ENCODE measurements around the gene CREB5.

The CREB5 gene

DNA sequence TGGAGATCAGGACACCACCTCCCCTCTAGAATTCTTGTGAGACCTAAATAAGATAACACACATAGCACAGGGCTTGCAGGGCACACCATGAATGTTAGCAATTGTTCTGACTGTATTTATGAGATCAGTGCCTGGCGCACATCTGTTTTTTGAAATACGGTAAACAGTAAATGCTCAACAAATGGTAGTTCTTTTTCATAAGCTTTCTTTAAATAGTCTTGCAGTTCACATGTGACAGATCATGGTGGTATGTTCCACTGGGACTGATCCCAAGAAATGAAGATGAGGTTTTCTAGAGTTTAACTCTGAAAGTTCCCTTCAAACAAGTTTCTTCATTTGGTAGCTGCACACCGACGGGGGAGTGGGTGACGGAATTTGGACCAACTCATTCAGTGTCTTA, 34.8 kb downstream of the CREB5 start:
- no peak overlapping the region for H3K4me3 ChIP-seq (ENCODE audit: low read length)
- H3K9me3 ChIP-seq (ENCODE audit: control insufficient read depth, low read length): no peaks in the 10 kb centered on the region
- H3K4me1 ChIP-seq (ENCODE audit: control insufficient read depth, insufficient read depth, low read length): no peaks in the 10 kb centered on the region
- H3K27me3 ChIP-seq (ENCODE audit: control insufficient read depth, insufficient read depth, low read length): no peaks in the 10 kb centered on the region
- H3K9ac ChIP-seq (ENCODE audit: low read length): no peak overlapping the region
- H3K36me3 ChIP-seq (ENCODE audit: control insufficient read depth, insufficient read depth, low read length): no peaks in the 10 kb centered on the region

DNA sequence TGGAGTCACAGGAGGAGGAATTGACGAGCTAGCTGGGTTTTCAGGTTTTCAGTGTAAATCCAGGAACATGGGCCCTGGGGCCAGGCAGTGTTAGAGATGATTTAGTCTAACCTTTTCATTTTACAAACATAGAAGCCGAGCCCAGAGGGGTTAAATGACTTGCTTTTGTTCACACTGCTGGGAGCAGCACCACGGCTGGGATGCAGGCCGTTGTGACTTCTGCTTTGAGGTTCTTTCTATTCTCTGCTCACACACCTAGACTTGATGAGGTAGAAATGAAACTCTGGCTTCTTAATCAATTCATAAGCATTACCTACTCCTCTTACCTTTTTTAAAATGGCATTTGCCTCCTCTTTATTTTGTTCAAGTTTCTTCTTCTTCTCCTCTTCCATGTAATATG, 36.4 kb downstream of the CREB5 start:
- Histone ChIP-seq H3K9me3 (ENCODE audit: control insufficient read depth, low read length) (no peaks in the 10 kb centered on the region), H3K27me3 (ENCODE audit: control insufficient read depth, insufficient read depth, low read length) (no peaks in the 10 kb centered on the region), H3K9ac (ENCODE audit: low read length) (no peak overlapping the region), H3K4me3 (ENCODE audit: low read length) (no peak overlapping the region), H3K36me3 (ENCODE audit: control insufficient read depth, insufficient read depth, low read length) (no peaks in the 10 kb centered on the region), H3K4me1 (ENCODE audit: control insufficient read depth, insufficient read depth, low read length) (no peaks in the 10 kb centered on the region)

DNA sequence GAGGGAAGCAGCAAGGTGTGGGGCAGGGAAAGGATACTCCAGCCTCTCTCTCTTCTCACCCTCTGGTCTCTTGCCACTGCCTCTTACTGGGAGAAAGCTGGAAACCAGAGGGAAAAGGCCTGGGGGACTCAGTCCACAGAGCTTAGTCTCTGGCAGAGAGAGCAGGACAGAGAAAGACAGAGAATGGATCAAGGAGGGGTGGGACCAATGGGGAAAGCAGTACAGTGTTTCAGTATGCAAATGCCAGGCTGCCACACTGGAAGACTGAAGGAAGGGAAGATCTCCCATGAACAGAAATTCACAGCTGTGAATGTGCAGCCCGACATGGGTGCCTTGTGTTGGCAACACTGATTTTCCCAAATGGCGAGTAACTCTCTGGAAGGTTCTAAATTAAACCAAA, 40.4 kb downstream of the CREB5 start:
- Histone ChIP-seq H3K9ac (ENCODE audit: low read length) (no peak overlapping the region), H3K4me3 (ENCODE audit: low read length) (no peak overlapping the region), H3K36me3 (ENCODE audit: control insufficient read depth, insufficient read depth, low read length) (no peaks in the 10 kb centered on the region), H3K27me3 (ENCODE audit: control insufficient read depth, insufficient read depth, low read length) (no peaks in the 10 kb centered on the region), H3K4me1 (ENCODE audit: control insufficient read depth, insufficient read depth, low read length) (no peaks in the 10 kb centered on the region), H3K9me3 (ENCODE audit: control insufficient read depth, low read length) (no peaks in the 10 kb centered on the region)

DNA sequence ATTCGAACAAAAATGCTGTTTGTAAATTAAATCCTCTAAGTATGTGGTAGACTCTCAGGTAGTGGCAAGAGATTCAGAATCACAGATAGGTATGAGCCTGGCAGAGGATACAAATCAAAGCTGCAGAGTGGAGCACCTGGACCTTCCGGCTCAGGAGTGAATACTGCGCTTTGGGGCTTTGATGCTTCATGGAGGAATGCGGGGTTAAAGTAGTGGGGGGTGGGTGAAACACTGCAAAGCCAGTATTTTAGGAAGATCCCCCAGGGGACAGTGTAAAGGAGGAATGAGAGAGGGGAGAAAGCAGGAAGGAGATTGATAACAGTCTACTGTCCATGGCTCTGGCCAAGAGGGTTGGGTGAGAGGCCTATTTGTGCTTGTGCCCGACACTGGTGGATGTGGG, 43.2 kb downstream of the CREB5 start:
- H3K4me1 ChIP-seq (ENCODE audit: control insufficient read depth, insufficient read depth, low read length): no peaks in the 10 kb centered on the region

DNA sequence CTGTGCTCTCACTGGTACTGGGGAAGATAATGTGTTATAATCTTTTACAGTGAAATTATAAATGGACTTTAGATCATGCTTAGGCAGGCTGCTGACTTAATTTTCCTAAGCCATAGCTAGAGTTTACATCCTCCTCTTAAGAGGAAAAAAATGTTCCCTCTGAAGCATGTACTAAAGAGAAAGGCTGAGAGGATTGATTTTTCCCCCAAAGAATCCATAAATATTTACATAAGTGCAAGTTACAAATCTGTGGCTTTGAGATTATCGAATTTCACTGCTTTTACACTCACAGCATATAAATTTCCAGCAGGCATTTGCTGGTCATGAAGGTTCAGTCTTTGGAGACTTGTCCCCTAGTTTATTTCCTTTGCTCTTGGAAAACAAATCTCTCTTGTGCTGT, 43.7 kb downstream of the CREB5 start:
- Histone ChIP-seq H3K36me3 (ENCODE audit: control insufficient read depth, insufficient read depth, low read length) (no peaks in the 10 kb centered on the region), H3K4me1 (ENCODE audit: control insufficient read depth, insufficient read depth, low read length) (no peaks in the 10 kb centered on the region), H3K9me3 (ENCODE audit: control insufficient read depth, low read length) (no peaks in the 10 kb centered on the region), H3K4me3 (ENCODE audit: low read length) (no peak overlapping the region), H3K27me3 (ENCODE audit: control insufficient read depth, insufficient read depth, low read length) (no peaks in the 10 kb centered on the region), H3K9ac (ENCODE audit: low read length) (no peak overlapping the region)

More for the DNA sequence above, 43.2 kb downstream of the CREB5 start:
- no peak overlapping the region for H3K9ac ChIP-seq (ENCODE audit: low read length)
- H3K4me3 ChIP-seq (ENCODE audit: low read length): no peak overlapping the region
- no peaks in the 10 kb centered on the region for H3K27me3 ChIP-seq (ENCODE audit: control insufficient read depth, insufficient read depth, low read length)
- H3K9me3 ChIP-seq (ENCODE audit: control insufficient read depth, low read length): no peaks in the 10 kb centered on the region
- H3K36me3 ChIP-seq (ENCODE audit: control insufficient read depth, insufficient read depth, low read length): no peaks in the 10 kb centered on the region

DNA sequence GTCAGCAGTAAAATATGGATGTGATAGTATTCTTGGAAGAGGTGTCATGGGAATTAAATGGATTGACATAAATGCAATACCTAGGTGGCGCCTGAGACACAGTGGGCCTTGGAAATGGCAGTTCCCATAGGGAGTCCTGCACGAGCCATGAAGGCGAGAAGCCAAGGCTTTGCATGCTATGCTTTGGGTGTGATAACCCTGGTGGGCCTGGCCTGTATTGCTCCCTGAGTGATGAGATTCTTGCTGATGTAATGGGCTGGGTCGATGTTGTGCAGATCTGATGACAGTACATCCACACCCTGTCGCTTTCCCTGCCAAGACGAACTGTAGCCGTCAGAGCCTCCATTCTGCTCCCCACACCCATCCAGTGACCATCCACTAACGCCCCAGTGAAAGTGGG, 46.4 kb downstream of the CREB5 start:
- no peaks in the 10 kb centered on the region for H3K4me1 ChIP-seq (ENCODE audit: control insufficient read depth, insufficient read depth, low read length)
- no peaks in the 10 kb centered on the region for H3K27me3 ChIP-seq (ENCODE audit: control insufficient read depth, insufficient read depth, low read length)
- H3K4me3 ChIP-seq (ENCODE audit: low read length): no peak overlapping the region
- H3K9ac ChIP-seq (ENCODE audit: low read length): no peak overlapping the region
- H3K9me3 ChIP-seq (ENCODE audit: control insufficient read depth, low read length): no peaks in the 10 kb centered on the region
- no peaks in the 10 kb centered on the region for H3K36me3 ChIP-seq (ENCODE audit: control insufficient read depth, insufficient read depth, low read length)

DNA sequence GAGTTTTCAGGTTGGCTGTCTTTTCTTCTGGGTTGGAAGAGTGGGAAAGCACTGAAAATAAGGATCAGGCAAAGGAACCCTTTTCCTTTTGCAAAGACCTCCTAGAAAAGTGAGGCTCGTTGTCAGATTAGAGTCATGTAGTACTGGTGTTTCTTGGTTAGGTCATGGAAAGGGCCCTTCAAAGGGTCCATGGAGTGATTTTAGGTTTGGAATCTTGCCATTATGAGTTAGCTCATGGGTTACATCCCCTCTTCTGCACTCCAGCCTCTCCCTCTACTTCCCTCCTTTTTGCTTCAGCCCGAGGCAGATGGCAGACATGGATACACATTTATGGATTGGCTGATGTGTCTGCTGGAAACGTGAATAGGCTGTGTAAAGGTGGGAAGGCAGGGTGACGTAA, 47.0 kb downstream of the CREB5 start:
- no peaks in the 10 kb centered on the region for H3K27me3 ChIP-seq (ENCODE audit: control insufficient read depth, insufficient read depth, low read length)
- no peaks in the 10 kb centered on the region for H3K4me1 ChIP-seq (ENCODE audit: control insufficient read depth, insufficient read depth, low read length)
- H3K9ac ChIP-seq (ENCODE audit: low read length): no peak overlapping the region
- H3K9me3 ChIP-seq (ENCODE audit: control insufficient read depth, low read length): no peaks in the 10 kb centered on the region
- no peak overlapping the region for H3K4me3 ChIP-seq (ENCODE audit: low read length)
- H3K36me3 ChIP-seq (ENCODE audit: control insufficient read depth, insufficient read depth, low read length): no peaks in the 10 kb centered on the region

DNA sequence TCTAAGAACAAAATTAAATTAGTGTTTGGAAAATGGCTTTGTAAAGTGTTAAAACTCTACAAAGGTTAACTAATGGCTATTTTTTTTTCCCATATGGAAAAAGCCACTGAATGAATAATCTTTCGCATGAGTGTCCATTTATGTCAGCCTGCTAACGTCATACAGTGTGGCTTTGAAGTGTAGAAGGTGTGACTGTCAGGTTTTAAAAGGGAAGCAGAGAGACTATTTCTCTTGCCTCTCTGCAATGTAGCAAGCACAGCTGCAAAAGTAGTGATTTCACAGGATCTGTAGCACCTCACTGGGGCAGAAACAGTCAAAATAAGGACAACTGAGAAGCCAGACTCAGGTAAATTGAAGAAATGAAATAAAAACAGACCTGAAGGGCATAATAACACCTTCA, 53.4 kb downstream of the CREB5 start:
- Histone ChIP-seq H3K36me3 (ENCODE audit: control insufficient read depth, insufficient read depth, low read length) (no peaks in the 10 kb centered on the region), H3K4me3 (ENCODE audit: low read length) (no peak overlapping the region), H3K27me3 (ENCODE audit: control insufficient read depth, insufficient read depth, low read length) (peaks cover 4% of the 10 kb centered on the region), H3K9ac (ENCODE audit: low read length) (no peak overlapping the region), H3K9me3 (ENCODE audit: control insufficient read depth, low read length) (no peaks in the 10 kb centered on the region), H3K4me1 (ENCODE audit: control insufficient read depth, insufficient read depth, low read length) (no peaks in the 10 kb centered on the region)

DNA sequence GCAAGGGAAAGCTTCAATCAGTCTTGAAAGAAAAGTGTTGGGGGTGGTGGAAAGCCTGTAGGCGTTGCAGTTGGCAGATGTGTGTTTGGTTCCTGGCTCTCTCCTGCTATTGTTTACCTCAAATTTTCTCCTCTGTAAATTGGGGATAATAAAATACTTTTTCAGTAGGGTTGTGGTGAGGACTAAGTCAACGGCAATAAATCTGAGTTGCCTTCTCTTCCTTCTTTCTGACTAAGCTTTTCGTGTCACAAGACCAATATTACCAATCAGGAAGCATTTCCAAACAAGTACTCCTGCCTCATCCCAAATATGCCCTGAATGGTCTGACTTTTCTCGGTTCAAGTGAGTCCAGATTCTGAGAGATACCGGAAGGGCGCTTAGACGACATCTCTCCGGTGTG, 54.0 kb downstream of the CREB5 start:
- Histone ChIP-seq H3K4me1 (ENCODE audit: control insufficient read depth, insufficient read depth, low read length) (no peaks in the 10 kb centered on the region), H3K9ac (ENCODE audit: low read length) (no peak overlapping the region), H3K9me3 (ENCODE audit: control insufficient read depth, low read length) (no peaks in the 10 kb centered on the region)

DNA sequence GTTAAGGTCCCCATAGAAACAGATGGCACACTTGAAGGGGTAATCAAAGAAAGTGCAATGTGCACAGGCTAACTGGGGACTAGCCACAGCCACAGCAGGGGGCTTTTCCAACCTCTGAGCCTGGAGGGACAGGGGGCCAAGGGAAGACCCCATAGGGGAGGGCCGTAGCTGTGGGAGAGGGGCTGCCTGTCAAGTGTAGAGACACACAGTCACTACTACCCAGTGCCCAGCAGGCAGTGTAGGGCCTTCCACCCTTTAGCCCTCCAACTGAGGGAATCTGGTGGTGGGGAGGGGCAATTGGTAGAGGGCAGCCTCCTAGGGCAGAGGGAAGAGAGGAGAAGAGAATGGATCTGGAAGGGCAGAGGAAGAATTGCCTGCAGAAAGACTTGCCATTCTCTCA, 54.6 kb downstream of the CREB5 start:
- Histone ChIP-seq H3K27me3 (ENCODE audit: control insufficient read depth, insufficient read depth, low read length) (peaks cover 4% of the 10 kb centered on the region), H3K4me3 (ENCODE audit: low read length) (no peak overlapping the region), H3K36me3 (ENCODE audit: control insufficient read depth, insufficient read depth, low read length) (no peaks in the 10 kb centered on the region), H3K9me3 (ENCODE audit: control insufficient read depth, low read length) (no peaks in the 10 kb centered on the region), H3K4me1 (ENCODE audit: control insufficient read depth, insufficient read depth, low read length) (no peaks in the 10 kb centered on the region), H3K9ac (ENCODE audit: low read length) (no peak overlapping the region)

More for the DNA sequence above, 54.0 kb downstream of the CREB5 start:
- no peak overlapping the region for H3K4me3 ChIP-seq (ENCODE audit: low read length)
- no peaks in the 10 kb centered on the region for H3K36me3 ChIP-seq (ENCODE audit: control insufficient read depth, insufficient read depth, low read length)
- H3K27me3 ChIP-seq (ENCODE audit: control insufficient read depth, insufficient read depth, low read length): peaks cover 4% of the 10 kb centered on the region

DNA sequence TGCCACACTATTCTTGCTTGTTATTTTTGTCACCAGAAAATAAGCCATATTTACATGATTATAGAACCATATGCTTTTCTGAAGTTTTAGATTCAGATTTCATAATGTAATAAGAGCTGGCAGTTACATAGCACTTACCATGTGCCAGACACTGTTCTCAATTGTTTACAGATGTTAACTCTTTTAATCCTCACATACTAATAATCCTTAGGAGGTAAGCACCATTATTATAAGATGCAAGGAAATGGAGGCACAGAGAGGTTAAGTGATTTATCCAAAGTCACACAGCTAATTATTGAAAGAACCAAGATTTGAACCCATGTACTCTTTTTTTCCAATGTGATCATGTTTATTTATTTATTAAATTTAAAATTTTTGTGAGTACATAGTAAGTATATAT, 57.2 kb downstream of the CREB5 start:
- H3K9ac ChIP-seq (ENCODE audit: low read length): no peak overlapping the region
- no peaks in the 10 kb centered on the region for H3K36me3 ChIP-seq (ENCODE audit: control insufficient read depth, insufficient read depth, low read length)
- H3K4me3 ChIP-seq (ENCODE audit: low read length): no peak overlapping the region
- no peaks in the 10 kb centered on the region for H3K9me3 ChIP-seq (ENCODE audit: control insufficient read depth, low read length)
- H3K27me3 ChIP-seq (ENCODE audit: control insufficient read depth, insufficient read depth, low read length): peaks cover 6% of the 10 kb centered on the region
- H3K4me1 ChIP-seq (ENCODE audit: control insufficient read depth, insufficient read depth, low read length): no peaks in the 10 kb centered on the region

DNA sequence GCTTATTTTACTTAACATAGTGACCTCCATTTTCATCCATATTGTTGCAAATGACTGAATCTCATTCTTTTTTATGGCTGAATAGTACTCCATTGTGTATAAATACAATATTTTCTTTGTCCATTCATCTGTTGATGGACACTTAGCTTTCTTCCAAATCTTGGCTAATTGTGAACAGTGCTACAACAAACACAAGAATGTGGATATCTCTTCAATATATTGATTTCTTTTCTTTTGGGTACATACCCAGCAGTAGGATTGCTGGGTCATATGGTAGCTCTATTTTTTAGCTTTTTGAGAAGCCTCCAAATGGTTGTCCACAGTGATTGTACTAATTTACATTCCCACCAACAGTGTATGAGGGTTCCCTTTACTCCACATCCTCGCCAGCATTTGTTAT, 58.0 kb downstream of the CREB5 start:
- H3K36me3 ChIP-seq (ENCODE audit: control insufficient read depth, insufficient read depth, low read length): no peaks in the 10 kb centered on the region
- no peaks in the 10 kb centered on the region for H3K4me1 ChIP-seq (ENCODE audit: control insufficient read depth, insufficient read depth, low read length)
- no peaks in the 10 kb centered on the region for H3K9me3 ChIP-seq (ENCODE audit: control insufficient read depth, low read length)
- peaks cover 11% of the 10 kb centered on the region for H3K27me3 ChIP-seq (ENCODE audit: control insufficient read depth, insufficient read depth, low read length)
- no peak overlapping the region for H3K9ac ChIP-seq (ENCODE audit: low read length)
- no peak overlapping the region for H3K4me3 ChIP-seq (ENCODE audit: low read length)

DNA sequence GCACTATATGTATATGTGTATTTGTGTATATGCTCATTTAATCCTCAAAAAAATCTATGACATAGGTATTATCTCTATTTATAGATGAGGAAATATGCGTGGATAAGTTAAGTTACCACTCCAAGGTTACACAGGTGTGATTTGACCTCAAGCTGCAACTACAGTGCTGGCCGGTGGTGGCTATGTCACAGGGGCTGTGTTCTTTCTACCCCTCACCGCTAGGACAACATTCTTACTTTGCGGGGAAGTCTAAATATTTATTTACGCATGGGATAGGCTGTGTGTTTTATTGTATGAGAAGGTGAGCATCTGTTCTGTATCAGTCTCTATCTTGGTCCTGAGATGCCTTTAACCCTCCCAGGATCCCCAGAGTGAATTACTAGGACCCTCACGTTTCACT, 60.0 kb downstream of the CREB5 start:
- Histone ChIP-seq H3K27me3 (ENCODE audit: control insufficient read depth, insufficient read depth, low read length) (peaks cover 13% of the 10 kb centered on the region), H3K9ac (ENCODE audit: low read length) (no peak overlapping the region), H3K9me3 (ENCODE audit: control insufficient read depth, low read length) (no peaks in the 10 kb centered on the region), H3K4me3 (ENCODE audit: low read length) (no peak overlapping the region), H3K36me3 (ENCODE audit: control insufficient read depth, insufficient read depth, low read length) (no peaks in the 10 kb centered on the region), H3K4me1 (ENCODE audit: control insufficient read depth, insufficient read depth, low read length) (no peaks in the 10 kb centered on the region)

All from mucosa of stomach (tissue), 1 donor.